ENCODE results near the gene KATNIP.

KATNIP gene

GRCh38 chr16:27588057-27588456 is 38.1 kb downstream of the KATNIP start:
- TF ChIP-seq CTCF (IDR thresholded peaks at IDR 0.05; ENCODE audit: borderline replicate concordance, insufficient read depth, low read depth, low read length) = no peak
- H3K4me3 ChIP-seq (ENCODE audit: low read depth, low read length) = no peak overlapping the region

- TF ChIP-seq CTCF (IDR thresholded peaks at IDR 0.05; ENCODE audit: borderline replicate concordance, insufficient read depth, low read depth, low read length) = no peak
- no peak overlapping the region for H3K4me3 ChIP-seq (ENCODE audit: low read depth, low read length)
These were observed 41.9 kb downstream of the KATNIP start for GRCh38 chr16:27591837-27592236.

GRCh38 chr16:27595475-27595874 is 45.5 kb downstream of the KATNIP start:
- no peak overlapping the region for H3K4me3 ChIP-seq (ENCODE audit: low read depth, low read length)
- TF ChIP-seq CTCF (IDR thresholded peaks at IDR 0.05; ENCODE audit: borderline replicate concordance, insufficient read depth, low read depth, low read length) = no peak

GRCh38 chr16:27595993-27596392 is 46.0 kb downstream of the KATNIP start:
- no peak overlapping the region for H3K4me3 ChIP-seq (ENCODE audit: low read depth, low read length)
- no peak for TF ChIP-seq CTCF (IDR thresholded peaks at IDR 0.05; ENCODE audit: borderline replicate concordance, insufficient read depth, low read depth, low read length)

GRCh38 chr16:27596411-27596810 is 46.5 kb downstream of the KATNIP start:
- TF ChIP-seq CTCF (IDR thresholded peaks at IDR 0.05; ENCODE audit: borderline replicate concordance, insufficient read depth, low read depth, low read length) = no peak
- no peak overlapping the region for H3K4me3 ChIP-seq (ENCODE audit: low read depth, low read length)

GRCh38 chr16:27597361-27597760 is 47.4 kb downstream of the KATNIP start:
- TF ChIP-seq CTCF (IDR thresholded peaks at IDR 0.05; ENCODE audit: borderline replicate concordance, insufficient read depth, low read depth, low read length) = no peak
- H3K4me3 ChIP-seq (ENCODE audit: low read depth, low read length) = no peak overlapping the region

GRCh38 chr16:27598220-27598619 is 48.3 kb downstream of the KATNIP start:
- H3K4me3 ChIP-seq (ENCODE audit: low read depth, low read length) = no peak overlapping the region
- no peak for TF ChIP-seq CTCF (IDR thresholded peaks at IDR 0.05; ENCODE audit: borderline replicate concordance, insufficient read depth, low read depth, low read length)

All from GM12875 (cell line).